ENCODE data around the gene NSMCE1.
"Not testable (repeated sequence)": the region's sequence is repeated elsewhere in the genome, so short reads cannot be mapped to it uniquely, and the experiment has no call there.

NSMCE1 gene

DNA sequence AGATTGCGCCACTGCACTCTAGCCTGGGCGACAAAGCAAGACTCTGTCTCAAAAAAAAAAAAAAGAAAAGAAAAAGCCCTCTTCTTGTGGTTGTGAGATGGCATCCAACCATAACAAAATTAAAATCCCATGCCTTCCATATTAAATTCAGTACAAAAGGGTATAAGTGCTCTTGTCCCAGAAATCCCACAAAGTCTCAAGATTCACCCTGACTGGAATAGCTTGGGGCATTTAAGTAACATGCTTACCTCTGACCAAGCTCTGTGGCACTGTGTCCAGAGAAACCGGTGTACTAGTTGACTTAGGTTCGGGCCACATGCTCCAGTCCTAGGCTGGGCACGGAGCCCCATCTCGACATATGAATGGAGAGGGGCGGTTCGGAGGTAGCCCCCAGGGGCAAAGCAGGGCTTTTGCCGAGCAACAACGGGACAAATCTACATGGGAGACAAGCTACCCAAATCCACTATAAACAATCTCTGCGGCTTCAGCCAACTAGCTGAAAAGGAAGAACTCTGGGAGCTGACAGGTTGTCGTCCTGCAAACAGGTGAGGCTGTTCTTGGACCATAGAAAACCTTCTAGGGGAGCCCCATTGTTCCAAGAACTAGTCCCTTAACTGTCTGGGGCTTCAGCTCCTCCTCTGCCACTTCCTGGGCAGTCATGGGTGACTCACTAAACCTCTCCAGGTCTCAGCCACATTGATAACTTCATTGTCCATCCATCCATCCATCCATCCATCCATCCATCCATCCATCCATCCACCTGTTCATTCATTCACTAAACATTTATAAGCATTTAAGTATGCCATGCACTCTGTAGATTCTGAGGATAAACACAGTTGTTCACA is 34.9 kb upstream of the NSMCE1 start:
- no peak for DNase-seq (ENCODE audit: low read depth)

DNA sequence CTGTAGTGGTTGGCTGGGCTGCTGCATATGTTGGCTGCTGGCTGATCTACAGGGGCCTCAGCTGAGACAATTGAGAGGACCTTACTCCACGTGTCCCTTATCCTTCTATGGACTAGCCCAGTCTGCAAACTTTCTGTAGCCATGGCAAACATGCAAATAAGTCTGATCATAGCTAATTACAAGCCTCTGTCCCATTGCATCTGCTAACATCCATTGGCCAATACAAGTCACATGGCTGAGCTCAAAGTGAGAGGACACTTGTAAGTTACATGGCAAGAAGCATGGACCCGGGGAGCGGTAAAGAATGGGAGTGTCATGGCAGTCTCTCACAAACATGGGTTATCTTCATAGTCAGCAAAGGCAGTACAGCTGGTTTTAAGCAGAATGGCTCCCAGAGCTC is 33.6 kb upstream of the NSMCE1 start:
- no peak for DNase-seq (ENCODE audit: low read depth)

DNA sequence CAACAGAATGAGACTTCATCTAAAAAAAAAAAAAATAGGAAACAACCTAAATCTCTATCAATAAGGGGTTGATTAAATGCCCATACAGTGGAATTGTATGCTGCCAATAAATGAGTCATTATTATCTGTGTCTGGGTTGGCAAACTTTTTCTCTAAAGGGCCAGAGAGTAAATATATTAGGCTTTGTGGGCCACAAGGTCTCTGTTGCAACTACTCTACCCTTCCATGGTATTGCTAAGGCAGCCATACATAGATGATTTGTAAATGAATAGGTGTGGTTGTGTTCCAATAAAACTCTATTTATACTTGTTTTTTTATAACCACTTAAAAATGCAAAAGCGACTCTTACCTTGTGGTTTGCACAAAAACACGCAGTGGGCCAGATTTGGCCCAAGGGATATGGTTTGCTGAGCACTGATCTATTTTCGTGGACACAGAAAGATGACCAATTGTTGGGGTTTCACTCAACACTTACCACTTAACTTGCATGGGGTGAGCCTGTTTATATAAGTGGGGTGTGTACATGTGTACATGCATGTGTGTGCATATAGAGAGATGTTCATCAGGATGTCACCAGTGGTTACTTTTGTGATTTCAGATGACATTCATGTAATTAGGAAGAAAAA is 32.8 kb upstream of the NSMCE1 start:
- no peak for DNase-seq (ENCODE audit: low read depth)

DNA sequence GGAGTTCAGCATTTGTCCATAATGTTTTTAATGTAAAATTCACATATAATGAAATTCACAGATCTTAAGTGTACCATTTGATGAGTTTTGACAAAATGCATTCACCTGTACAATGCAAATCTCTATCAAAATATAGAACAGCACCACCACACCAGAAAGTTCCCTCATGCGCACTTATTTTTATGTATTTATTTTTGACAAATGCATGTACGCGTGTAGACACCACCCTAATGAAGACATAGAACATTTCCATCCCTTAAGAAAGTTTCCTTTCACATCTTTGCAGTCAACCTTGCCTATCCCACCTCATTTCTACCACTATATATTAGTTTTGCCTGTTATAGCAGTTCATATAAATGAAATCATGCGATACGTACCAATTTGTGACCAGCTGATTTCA is 29.6 kb upstream of the NSMCE1 start:
- DNase-seq (ENCODE audit: low read depth): no peak

DNA sequence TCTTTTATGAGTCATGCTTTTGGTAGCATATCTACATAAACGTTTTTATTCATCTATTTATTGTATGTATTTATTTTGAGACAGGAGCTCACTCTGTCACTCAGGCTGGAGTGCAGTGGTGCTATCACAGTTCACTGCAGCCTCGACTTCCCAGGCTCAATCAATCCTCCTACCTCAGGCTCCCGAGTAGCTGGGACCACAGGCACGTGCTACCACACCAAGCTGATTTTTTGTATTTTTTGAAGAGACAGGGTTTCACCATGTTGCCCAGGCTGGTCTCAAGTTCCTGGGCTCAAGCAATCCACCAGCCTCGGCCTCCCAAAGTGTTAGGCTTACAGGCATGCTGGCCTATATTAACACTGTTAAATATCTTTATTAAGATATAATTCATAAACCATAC is 24.8 kb upstream of the NSMCE1 start:
- DNase-seq (ENCODE audit: low read depth): no peak

DNA sequence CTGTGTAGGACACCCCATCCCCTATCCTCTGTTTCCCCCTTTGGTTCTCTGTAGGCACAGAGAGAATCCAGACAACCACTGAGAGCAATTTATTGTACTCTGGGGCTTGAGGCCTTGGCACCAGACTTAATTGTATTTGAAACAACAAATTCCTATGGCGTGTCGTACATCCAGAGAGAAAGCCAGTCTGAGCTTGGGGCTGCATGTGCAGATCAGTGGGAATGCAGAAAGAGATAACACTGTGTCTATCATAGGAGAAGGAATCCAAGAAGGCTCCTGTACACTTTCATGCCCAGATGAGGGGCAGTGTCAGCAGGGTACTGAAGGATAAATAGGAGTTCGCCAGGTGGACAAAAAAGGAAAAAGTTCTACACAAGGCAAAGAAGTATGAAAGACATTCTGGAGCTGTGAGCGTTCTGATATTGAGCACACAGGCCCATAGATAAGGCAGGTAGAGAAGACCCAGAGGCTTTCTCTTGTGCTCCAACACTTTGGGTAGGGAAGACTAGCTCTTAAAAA is 23.2 kb upstream of the NSMCE1 start:
- no peak for DNase-seq (ENCODE audit: low read depth)

DNA sequence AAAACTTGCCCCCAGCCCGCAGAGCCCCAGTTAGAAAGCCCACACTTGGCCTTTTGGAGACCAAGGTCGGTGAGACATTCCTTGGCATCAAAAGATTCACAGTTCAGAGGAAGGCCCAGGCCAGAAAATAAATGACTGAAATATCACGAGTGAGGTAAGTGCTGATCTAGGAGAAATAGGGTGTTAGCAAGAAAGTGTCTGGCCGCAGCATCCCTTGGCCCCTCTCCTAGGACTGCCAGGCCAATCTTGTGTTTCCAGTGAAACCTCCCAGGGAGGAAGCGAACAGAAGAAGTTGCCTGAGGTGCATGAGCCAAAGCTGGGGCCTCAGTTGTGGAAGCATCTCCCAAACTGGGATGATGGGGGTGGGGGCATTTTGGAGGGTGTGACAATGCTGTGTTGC is 22.5 kb upstream of the NSMCE1 start:
- DNase-seq (ENCODE audit: low read depth): no peak

DNA sequence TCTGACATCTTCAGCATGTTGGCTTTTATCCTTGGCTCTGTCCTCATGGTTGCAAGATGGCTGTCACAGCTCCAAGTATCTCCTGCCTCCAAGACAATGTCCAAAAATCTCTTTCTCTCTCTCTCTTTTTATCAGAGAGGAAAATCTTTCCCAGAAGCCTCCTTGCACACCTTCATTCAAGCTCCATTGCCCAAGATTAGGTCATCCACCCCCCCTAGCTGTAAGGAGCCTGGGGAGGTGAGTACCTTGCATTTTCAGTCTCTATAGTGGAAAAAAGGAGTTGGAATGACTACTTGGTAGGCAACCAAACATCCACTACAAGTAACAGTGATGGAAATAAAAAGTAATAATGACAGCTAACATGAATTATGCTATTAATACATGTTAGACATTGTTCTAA is 22.0 kb upstream of the NSMCE1 start:
- no peak for DNase-seq (ENCODE audit: low read depth)

DNA sequence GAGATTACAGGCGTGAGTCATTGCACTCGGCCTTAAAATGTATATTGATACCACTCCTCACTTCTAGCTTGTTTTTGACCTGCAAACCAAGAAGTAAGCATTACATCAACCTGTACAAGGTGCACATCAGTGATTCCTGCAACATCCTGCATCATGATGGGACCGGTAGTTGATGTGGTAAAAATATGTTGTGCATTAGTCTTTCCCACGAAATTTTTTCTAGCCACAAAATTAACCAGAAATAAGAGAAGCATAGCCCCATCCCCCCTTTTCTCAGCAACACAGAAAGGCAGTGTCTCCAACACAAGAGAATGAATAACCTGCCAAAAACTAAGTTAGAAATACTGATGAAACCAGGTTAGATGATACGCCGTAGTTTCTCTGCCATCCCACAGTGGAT is 21.1 kb upstream of the NSMCE1 start:
- no peak for DNase-seq (ENCODE audit: low read depth)

DNA sequence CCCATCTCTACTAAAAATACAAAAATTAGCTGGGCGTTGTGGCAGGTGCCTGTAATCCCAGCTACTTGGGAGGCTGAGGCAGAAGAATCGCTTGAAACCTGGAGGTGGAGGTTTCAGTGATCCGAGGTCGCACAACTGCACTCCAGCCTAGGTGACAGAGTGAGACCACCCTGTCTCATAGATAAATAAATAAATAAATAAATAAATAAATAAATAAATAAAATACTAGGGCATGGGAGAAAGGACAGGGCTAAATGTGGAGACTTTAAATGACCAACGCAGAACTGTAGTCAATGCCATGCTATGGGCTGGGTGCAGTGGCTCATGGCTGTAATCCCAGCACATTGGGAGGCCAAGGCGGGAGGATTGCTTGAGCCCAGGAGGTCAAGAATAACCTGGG is 19.7 kb upstream of the NSMCE1 start:
- DNase-seq (ENCODE audit: low read depth): not testable (repeated sequence)

DNA sequence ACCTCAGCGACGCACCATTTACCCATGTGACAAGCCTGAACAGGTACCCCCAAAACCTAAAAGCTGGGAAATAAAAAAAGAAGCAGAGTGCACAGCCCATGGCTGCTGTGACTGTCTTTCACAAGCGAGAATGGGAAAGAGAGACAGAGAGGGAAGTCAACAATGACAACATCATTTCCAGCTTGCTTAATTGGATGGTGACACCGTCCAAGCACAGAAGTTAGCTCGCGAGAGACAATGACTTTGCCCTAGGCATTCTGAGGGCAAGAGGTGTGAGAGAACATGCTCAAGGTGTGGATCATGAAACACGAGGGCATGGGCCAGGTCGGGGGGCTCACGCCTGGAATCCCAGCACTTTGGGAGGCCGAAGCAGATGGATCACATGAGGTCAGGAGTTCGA is 19.3 kb upstream of the NSMCE1 start:
- DNase-seq (ENCODE audit: low read depth): no peak

DNA sequence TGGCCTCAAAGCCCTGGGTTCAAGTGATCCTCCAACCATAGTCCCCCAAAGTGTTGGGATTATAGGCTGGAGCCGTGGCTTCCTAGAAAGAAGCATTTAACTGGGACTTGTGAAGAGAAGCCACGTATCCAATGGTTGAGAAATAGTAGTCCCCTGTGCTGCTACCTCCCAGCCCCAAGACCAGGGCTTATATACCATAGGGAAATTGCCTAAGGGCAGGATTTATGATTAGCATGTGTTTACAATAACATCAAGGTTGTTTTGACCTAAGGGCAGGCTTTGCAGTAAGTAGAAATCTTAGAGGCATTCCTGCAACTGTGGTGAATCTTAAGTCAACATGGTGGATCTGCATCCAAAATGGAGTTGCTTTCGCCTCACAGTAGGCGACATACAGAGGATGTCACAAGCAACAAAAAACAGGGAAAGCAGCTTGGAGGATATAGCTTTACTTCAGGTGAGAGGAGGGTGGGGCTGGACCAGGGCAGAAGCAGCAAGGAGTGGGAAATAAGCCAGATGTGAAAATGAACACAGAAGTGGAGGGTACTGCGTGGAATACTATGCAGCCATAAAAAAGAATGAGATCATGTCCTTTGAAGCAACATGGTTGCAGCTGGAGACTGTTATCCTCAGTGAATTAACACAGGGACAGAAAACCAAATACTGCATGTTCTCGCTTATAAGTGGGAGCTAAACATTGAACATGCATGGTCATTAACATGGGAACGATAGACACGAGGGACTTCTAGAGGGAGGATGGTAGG is 18.7 kb upstream of the NSMCE1 start:
- no peak for DNase-seq (ENCODE audit: low read depth)

DNA sequence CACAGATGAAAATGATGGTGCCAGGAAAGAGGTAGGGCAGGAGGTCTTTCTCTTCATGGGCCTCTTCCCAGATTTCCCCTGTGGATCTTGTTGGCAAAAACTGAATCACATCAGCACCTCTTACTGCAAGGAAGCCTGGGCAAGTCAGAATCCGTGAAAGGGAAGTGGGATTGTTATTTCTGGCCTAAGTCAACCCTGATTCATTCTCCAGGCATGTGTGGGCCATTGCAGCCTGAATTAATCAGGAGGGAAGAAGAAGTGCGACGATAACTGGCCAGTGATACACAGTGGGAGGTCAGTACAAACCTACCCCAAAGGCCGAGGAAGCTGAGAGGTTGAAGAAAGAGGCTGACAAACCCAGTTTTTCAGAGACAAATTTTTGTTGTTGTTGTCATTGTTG is 17.9 kb upstream of the NSMCE1 start:
- DNase-seq (ENCODE audit: low read depth): no peak

DNA sequence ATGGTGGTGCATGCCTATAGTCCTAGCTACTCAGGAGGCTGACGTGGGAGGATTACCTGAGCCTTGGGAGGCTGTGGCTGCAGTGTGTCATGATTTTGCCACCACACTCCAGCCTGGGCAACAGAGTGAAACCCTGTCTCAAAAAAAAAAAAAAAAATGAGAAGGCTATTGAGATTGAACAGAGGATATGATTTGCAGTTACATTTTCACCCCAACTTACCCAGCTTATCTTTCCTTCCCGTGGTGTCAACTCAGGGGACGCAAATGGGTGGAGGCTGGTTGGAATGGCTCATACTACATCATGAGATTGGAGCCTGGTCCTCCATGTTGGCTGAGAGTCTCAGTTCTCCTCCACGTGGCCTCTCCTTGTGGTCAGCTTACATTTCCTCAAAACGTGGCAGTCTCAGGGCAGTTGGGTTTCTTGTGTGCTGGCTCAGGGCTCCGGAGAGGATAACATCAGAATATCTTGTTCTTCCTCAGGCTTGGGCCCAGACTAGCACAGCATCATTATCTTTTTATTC is 17.2 kb upstream of the NSMCE1 start:
- DNase-seq (ENCODE audit: low read depth): no peak

DNA sequence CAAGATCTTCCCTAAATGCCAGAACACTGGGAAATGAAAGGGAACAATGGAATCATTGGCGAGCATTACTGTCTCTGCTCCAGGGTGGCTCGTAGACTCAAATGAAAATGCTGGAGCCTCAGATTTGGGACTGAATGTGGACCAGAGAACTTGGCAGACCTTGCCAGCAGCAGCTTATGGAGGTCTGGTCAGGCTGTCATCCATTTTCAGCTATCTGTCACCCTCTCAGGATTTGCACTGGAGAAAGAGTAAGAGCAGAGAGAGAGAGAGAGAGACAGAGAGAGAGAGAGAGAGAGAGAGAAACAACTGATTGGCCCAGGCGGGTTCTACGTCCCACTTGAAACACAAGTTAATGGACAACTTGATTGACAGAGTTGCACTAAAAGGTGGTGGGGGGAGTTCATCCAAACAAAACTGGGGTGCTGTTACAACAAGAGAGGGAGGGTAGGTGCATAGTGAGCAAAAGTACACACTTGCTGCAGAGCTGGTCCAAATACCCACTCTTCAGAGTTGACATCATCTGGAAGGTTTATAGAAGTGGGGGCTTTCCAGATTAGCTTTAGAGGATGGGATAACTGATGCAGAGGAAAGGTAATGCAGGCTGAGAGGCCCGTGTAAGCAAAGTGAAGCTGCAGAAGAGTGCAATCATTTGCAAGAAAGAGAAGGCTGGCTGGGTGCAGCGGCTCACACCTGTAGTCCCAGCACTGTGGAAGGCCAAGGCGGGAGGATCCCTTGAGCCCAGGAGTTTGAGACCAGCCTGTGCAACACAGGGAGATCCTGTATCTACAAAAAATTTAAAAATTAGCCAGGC is 16.5 kb upstream of the NSMCE1 start:
- no peak for DNase-seq (ENCODE audit: low read depth)

DNA sequence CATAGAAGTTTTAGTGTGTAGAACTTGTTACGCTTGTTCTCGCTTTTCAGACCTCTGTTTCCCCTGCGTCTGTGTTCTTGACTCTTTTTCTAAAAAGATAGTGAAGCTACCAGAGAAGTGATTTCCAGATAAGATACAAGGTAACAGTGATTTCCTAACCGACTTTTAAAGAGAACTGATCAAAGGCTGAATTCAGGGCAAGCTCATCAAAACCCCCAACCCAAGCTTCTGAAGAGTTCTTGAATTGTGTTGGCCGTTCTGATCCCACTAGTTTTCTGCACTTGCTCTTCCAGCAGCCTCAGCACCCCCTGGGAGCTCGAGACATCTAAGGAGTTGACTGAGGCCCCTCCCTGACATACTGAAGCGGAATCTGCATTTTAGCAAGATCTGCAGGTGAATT is 12.7 kb upstream of the NSMCE1 start:
- DNase-seq (ENCODE audit: low read depth): no peak

DNA sequence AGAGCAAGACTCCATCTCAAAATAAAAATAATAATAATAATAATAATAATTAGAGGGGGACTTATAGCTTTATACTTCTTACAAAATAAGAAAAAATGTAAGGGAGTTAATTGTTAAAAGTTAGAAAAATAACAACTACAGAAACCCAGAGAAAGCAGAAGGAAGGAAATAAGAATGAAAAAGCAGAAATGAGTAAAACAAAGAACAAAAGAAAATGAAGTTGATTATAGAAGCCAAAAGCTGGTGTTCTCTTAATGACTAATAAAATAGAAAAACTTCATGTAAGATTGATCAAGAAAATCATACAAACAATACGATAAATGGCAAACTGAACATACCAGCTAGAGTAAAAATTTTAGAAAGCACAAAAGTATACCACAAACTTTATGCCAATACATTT is 6.8 kb upstream of the NSMCE1 start:
- no peak for DNase-seq (ENCODE audit: low read depth)

DNA sequence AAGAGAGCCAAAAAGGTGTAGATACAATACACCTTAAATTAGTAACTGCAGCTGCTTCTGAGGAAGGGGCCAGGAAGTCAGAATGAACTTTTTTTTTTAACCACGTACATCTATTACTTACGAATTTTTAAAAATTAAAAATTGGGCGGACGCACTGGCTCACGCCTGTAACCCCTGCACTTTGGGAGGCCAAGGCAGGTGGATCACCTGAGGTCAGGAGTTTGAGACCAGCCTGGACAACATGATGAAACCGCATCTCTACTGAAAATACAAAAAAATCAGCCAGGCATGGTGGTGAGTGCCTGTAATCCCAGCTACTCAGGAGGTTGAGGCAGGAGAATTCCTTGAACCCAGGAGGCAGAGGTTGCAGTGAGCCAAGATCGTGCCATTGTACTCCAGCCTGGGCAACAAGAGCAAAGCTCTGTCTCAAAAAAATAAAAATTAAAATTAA is 5.9 kb upstream of the NSMCE1 start:
- not testable (repeated sequence) for DNase-seq (ENCODE audit: low read depth)

DNA sequence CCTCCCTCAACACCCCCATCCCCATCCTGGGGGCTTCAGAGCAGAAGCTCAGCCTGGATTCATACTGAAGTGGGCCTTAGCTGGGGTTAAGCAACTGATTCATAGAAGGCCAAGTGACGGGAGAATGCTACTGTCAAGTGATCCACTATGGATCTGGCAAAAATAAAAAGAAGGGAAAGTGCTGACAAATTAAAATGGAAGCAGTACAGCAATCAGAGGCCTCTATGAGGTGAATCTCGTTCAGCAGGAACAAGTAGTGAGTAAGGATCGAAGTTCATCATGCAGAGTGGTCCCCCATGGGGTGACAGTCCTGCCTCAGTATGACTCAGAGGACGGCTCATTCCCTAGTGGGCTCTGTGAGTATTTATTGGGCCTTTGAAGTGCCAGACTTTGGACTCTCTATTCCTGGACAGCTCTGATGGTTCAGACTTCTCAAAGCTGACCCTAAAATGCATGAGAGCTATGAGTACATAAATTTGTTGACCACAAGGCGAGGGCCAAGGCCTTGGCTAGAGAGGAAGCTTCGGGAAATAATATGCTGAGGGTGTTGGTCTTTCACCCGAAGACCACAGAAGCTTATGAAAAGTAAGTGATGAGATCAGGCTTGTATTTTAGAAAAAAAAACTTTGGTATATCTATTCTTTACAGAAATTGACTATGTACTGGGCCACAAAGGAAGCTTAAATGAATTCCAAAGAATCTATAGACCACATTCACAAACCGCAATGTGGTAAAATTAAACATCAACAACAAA is 5.3 kb upstream of the NSMCE1 start:
- DNase-seq (ENCODE audit: low read depth): no peak

DNA sequence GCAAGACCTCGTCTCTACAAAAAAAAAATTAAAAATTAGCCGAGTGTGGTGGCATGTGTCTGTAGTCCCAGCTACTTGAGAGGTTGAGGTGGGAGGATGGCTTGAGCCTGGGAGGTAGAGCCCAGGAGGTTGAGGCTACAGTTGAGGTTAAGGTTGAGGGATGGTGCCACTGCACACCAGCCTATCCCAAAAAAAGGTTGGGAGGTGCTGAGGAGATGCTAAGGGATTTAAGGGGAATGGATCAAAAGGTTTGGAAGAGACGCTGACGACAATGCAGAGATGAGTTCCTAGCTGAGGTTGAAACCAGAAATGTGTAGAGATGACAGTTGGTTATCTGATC is 4.7 kb upstream of the NSMCE1 start:
- DNase-seq (ENCODE audit: low read depth): no peak

DNA sequence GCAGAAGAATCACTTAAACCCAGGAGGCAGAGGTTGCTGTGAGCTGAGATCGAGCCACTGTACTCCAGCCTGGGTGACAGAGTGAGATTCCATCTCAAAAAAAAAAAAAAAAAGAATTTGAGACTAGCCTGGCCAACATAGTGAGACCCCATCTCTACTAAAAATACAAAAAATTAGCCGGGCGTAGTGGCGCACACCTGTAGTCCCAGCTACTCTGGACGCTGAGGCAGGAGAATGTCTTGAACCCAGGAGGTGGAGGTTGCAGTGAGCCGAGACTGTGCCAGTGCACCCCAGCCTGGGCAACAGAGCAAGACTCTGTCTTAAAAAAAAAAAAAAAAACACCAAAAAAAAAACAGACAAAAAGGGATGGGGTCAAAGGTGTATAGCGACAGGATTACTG is 4.1 kb upstream of the NSMCE1 start:
- not testable (repeated sequence) for DNase-seq (ENCODE audit: low read depth)
